K562 (cell line): ENCODE results near the gene GOLGA8H. TPM values are rescaled to one million over a fixed set of nuclear protein-coding genes. Genes with fewer than 3 reads are reported as not detected.
A peak's percentile ranks its signal among the peaks of the same experiment; 100 is the strongest.
"Not testable (repeated sequence)": the region's sequence is repeated elsewhere in the genome, so short reads cannot be mapped to it uniquely, and the experiment has no call there.

Experiments used
- ATAC-seq: fragments of 200-7000 bp; cut with Tn5 transposase; 3 replicates; pipeline ENCODE4 v1.9.1; 2020; ENCODE audit warnings: moderate library complexity
- BruUV-seq: library from RNA; stranded (reverse); fragments of 400-500 nt; replicated peaks from 2 replicates; lab custom pipeline; 2021; lab: Mats Ljungman, UMichigan
- CTCF ChIA-PET: fragments of 300-600 bp; formaldehyde crosslinking; extraction: SDS; loops from one replicate; lab custom pipeline; 2021; ENCODE audit warnings: low intra/inter-chr PET ratio; lab: Yijun Ruan, JAX
- POLR2A ChIA-PET: fragments of 300-600, 350-650 bp; sonication (Branson Sonifier 250); formaldehyde crosslinking; extraction: SDS; loops from one replicate; lab custom pipeline; 2021; ENCODE audit warnings: antibody characterized with exemption, inconsistent platforms; lab: Yijun Ruan, JAX
- DNase-seq, 4 experiments: peaks; one replicate each; pipeline versions ENCODE4 v3.0.0 to v3.0.0-alpha.2; 2011 to 2018; ENCODE audit warnings: low spot score in 3 of 4, mixed read lengths in 3 of 4; ENCODE audit errors: extremely low read depth in 1 of 4
- FAIRE-seq: peaks from 2 replicates; lab custom pipeline; 2011; peaks lifted over from hg19 to GRCh38; lab: Jason Lieb, UNC
- H2AFZ ChIP-seq: 2 replicates; pipeline ENCODE4 v1.6.0; 2011; ENCODE audit warnings: low read depth, low read length, control low read depth, inconsistent platforms
- H3K27ac ChIP-seq: fragments of 200-600 bp; 3 replicates; pipeline ENCODE4 v1.8.0; 2011; ENCODE audit warnings: low read depth, mild to moderate bottlenecking, control low read depth, inconsistent platforms, low read length, moderate library complexity, mixed read lengths; ENCODE audit errors: extremely low read depth
- H3K27me3 ChIP-seq, 2 experiments: fragments of 300-600 bp in 1 of 2; 2 replicates in 1 of 2; 3 replicates in 1 of 2; pipeline versions ENCODE4 v1.6.0 to v1.8.0; 2011; ENCODE audit warnings: inconsistent platforms in 2 of 2, low read length in 2 of 2, mild to moderate bottlenecking in 1 of 2, mixed read lengths in 1 of 2, moderate library complexity in 1 of 2; ENCODE audit not compliant: control insufficient read depth in 2 of 2, insufficient read depth in 2 of 2
- H3K36me3 ChIP-seq: fragments of 300-600 bp; 3 replicates; pipeline ENCODE4 v1.8.0; 2011; ENCODE audit warnings: mild to moderate bottlenecking, low read length, inconsistent platforms; ENCODE audit not compliant: control insufficient read depth, insufficient read depth
- H3K4me1 ChIP-seq, 2 experiments: fragments of 200-600 bp in 1 of 2; replicated peaks in 1 of 2; 2 replicates in 1 of 2; 3 replicates in 1 of 2; pipeline versions ENCODE4 v1.5.1 to v1.8.0; 2011; ENCODE audit warnings: inconsistent platforms in 2 of 2, low read length in 2 of 2, mild to moderate bottlenecking in 1 of 2, mixed read lengths in 1 of 2, moderate library complexity in 1 of 2; ENCODE audit not compliant: control insufficient read depth in 2 of 2, insufficient read depth in 2 of 2
- H3K4me2 ChIP-seq: 2 replicates; pipeline ENCODE4 v1.6.1; 2011; ENCODE audit warnings: low read length, control low read depth, inconsistent platforms, mixed read lengths; ENCODE audit not compliant: insufficient read depth
- H3K4me3 ChIP-seq: fragments of 200-600 bp; sonication (generic), shearing (Covaris generic); 2 replicates; pipeline ENCODE4 v1.5.1; 2016; ENCODE audit warnings: control low read depth, inconsistent platforms
- H3K79me2 ChIP-seq: fragments of 200-600 bp; 3 replicates; pipeline ENCODE4 v1.8.0; 2011; ENCODE audit warnings: low read length, inconsistent platforms; ENCODE audit not compliant: control insufficient read depth, insufficient read depth
- H3K9ac ChIP-seq, 2 experiments: 2 replicates each; pipeline versions ENCODE4 v1.6.0 to v1.6.1; 2011; ENCODE audit warnings: low read depth in 2 of 2, low read length in 2 of 2, control low read depth in 1 of 2, inconsistent platforms in 1 of 2, mild to moderate bottlenecking in 1 of 2, mixed read lengths in 1 of 2; ENCODE audit not compliant: insufficient read depth in 1 of 2
- H3K9me1 ChIP-seq: one replicate; pipeline ENCODE4 v1.6.0; 2011; ENCODE audit warnings: inconsistent platforms, mild to moderate bottlenecking, low read length, moderate library complexity; ENCODE audit not compliant: control insufficient read depth, insufficient read depth
- H3K9me3 ChIP-seq: replicated peaks from 2 replicates; pipeline ENCODE4 v1.5.1; 2011; ENCODE audit warnings: low read depth, low read length, inconsistent platforms; ENCODE audit not compliant: control insufficient read depth, insufficient read depth
- H4K20me1 ChIP-seq: replicated peaks from 2 replicates; pipeline ENCODE4 v1.6.1; 2011; ENCODE audit warnings: low read length, inconsistent platforms, mixed read lengths; ENCODE audit not compliant: control insufficient read depth, insufficient read depth
- ARID4B ChIP-seq: sonication (generic); formaldehyde crosslinking; IDR thresholded peaks from 2 replicates; pipeline ENCODE4 v1.8.0; 2022; ENCODE audit warnings: mild to moderate bottlenecking, missing genetic modification reagents
- EGR1 ChIP-seq: fragments of 450-650 bp; conservative IDR thresholded peaks from 2 replicates; pipeline ENCODE4 v1.6.1; 2017; ENCODE audit warnings: mild to moderate bottlenecking
- EP400 ChIP-seq: fragments of 450-650 bp; IDR thresholded peaks from 2 replicates; pipeline ENCODE4 v1.6.1; 2017; ENCODE audit warnings: antibody characterized with exemption, mild to moderate bottlenecking, moderate library complexity
- HDAC1 ChIP-seq, 2 experiments: fragments of 450-650 bp; IDR thresholded peaks; 2 replicates each; pipeline ENCODE4 v1.6.1; 2016 to 2017; ENCODE audit warnings: inconsistent platforms in 1 of 2, mild to moderate bottlenecking in 1 of 2, moderate library complexity in 1 of 2
- HLTF ChIP-seq: fragments of 450-650 bp; IDR thresholded peaks from 2 replicates; pipeline ENCODE4 v1.6.1; 2016
- MAZ ChIP-seq, 2 experiments: fragments of 450-650 bp in 1 of 2; sonication (generic) in 1 of 2; formaldehyde crosslinking; IDR thresholded peaks in 1 of 2; conservative IDR thresholded peaks in 1 of 2; 2 replicates each; pipeline versions ENCODE4 v1.4.0 to v1.5.0; 2020; ENCODE audit warnings: mild to moderate bottlenecking in 1 of 2, missing genetic modification reagents in 1 of 2
- MLLT1 ChIP-seq, 2 experiments: fragments of 450-650 bp; IDR thresholded peaks; 2 replicates each; pipeline ENCODE4 v1.6.1; 2016
- PHF8 ChIP-seq: fragments of 200-600 bp; sonication (generic); IDR thresholded peaks from 2 replicates; pipeline ENCODE4 v1.6.1; 2012; ENCODE audit warnings: mixed run types, mild to moderate bottlenecking, inconsistent platforms, low read length, moderate library complexity, borderline replicate concordance
- POLR2A ChIP-seq: fragments of 450-650 bp; conservative IDR thresholded peaks from 2 replicates; pipeline ENCODE4 v1.6.1; 2016
- POLR2G ChIP-seq: fragments of 200-400 bp; formaldehyde crosslinking; IDR thresholded peaks from 2 replicates; pipeline ENCODE4 v1.6.1; 2017; ENCODE audit warnings: low read depth, mild to moderate bottlenecking, antibody characterized with exemption, low read length, moderate library complexity
- RBFOX2 ChIP-seq: fragments of 200-400 bp; formaldehyde crosslinking; IDR thresholded peaks from 2 replicates; pipeline ENCODE4 v1.6.1; 2017; ENCODE audit warnings: low read depth, mild to moderate bottlenecking, low read length, moderate library complexity
- SAP30 ChIP-seq: fragments of 200-600 bp; sonication (generic); IDR thresholded peaks from 2 replicates; pipeline ENCODE4 v1.6.1; 2012; ENCODE audit warnings: borderline replicate concordance, low read depth, mild to moderate bottlenecking, moderate library complexity, low read length, control low read depth, inconsistent platforms; ENCODE audit not compliant: insufficient read depth, poor library complexity, severe bottlenecking
- SMARCE1 ChIP-seq: fragments of 450-650 bp; IDR thresholded peaks from 2 replicates; pipeline ENCODE4 v1.7.1; 2016; ENCODE audit warnings: mild to moderate bottlenecking
- SUPT5H ChIP-seq: fragments of 450-650 bp; IDR thresholded peaks from 2 replicates; pipeline ENCODE4 v1.6.1; 2016
- VEZF1 ChIP-seq: fragments of 200-800 bp; sonication (Bioruptor generic); IDR thresholded peaks from 2 replicates; pipeline ENCODE4 v1.6.1; 2017; ENCODE audit warnings: missing genetic modification characterization, missing compliant biosample characterization
- ZFX ChIP-seq: sonication (generic); formaldehyde crosslinking; IDR thresholded peaks from 2 replicates; pipeline ENCODE4 v1.8.0; 2022; ENCODE audit warnings: mild to moderate bottlenecking, missing genetic modification reagents, moderate library complexity
- WGBS: fragments of 100-300 bp; shearing (Covaris generic); methylation state at CpG from one replicate; pipeline ENCODE4 v1.1.6; 2016; ENCODE audit warnings: low coverage, mixed read lengths; ENCODE audit not compliant: insufficient coverage; ENCODE audit errors: missing lambda C conversion rate; 5-methylcytosine and 5-hydroxymethylcytosine counted together
- in situ Hi-C: fragments of 300-500 bp; cut with MboI; formaldehyde crosslinking; loops from 4 replicates; pipeline ENCODE4 v1.15.0; 2018; ENCODE audit warnings: inconsistent platforms, mixed read lengths
- intact Hi-C: fragments of 100-400 bp; cut with micrococcal nuclease; formaldehyde crosslinking; loops from 2 replicates; pipeline ENCODE4 v1.14.2; 2022
- polyA plus RNA-seq, 8 experiments: library from polyadenylated mRNA; depleted of rRNA in 4 of 8; stranded (reverse) in 5 of 8; unstranded in 3 of 8; fragments of >200 nt; fragmentation: Nextera tagmentation in 2 of 8; fragmentation: Illumina TruSeq in 1 of 8; extraction: Ambion mirVana in 2 of 8; extraction: Trizol in 1 of 8; gene quantifications; 2 replicates each; pipeline versions ENCODE4 v1.2.1 to v1.2.3, GENCODE V29; 2011 to 2014; ENCODE audit warnings: inconsistent platforms in 1 of 8, missing spikeins in 1 of 8
- total RNA-seq, 7 experiments: library from RNA; depleted of rRNA in 6 of 7; stranded (reverse); fragments of >200 nt in 6 of 7; fragmentation: Illumina TruSeq in 2 of 7; extraction: Trizol in 2 of 7; gene quantifications; 2 replicates each; pipeline versions ENCODE4 v1.2.1 to v1.2.3, GENCODE V29; 2011 to 2021; ENCODE audit warnings: low replicate concordance in 1 of 7

The GOLGA8H gene
- total and polyA plus RNA-seq, 9 of the 15 experiments (the other 6 are each of a cell fraction or from before 2014, with no cell fraction given): 0.04 TPM; not detected in 8

GRCh38 chr15:30626194-30626565, 22.4 kb downstream of the GOLGA8H start:
- H3K4me2 ChIP-seq: peak overlapping the region; percentile 85; the same call in 1 of the 2 replicates
- H3K4me3 ChIP-seq: peak overlapping the region; percentile 69
- TF ChIP-seq EGR1 (peak; percentile 45; the same call in 1 of the 2 replicates), RBFOX2 (peak; percentile 80), HDAC1 (IDR thresholded peaks at IDR 0.05) (0 out of 4 replicates have a peak, but pooled peaks of 1 of the 2 experiments have one; percentile 35), SUPT5H (0 out of 2 replicates have a peak, but pooled peaks have one; percentile 40), HLTF (peak; percentile 54; the same call in 1 of the 2 replicates), MAZ (CRISPR knock-in tag; conservative IDR thresholded peaks at IDR 0.05 in 1 of 2, IDR thresholded peaks at IDR 0.05 in 1 of 2) (0 out of 4 replicates have a peak, but pooled peaks of 1 of the 2 experiments have one; percentile 1), PHF8 (peak; percentile 51; the same call in 1 of the 2 replicates), VEZF1 (peak; percentile 67), SMARCE1 (peak; percentile 41; the same call in 1 of the 2 replicates), SAP30 (peak; percentile 62), ZFX (CRISPR knock-in tag) (peak; percentile 52), EP400 (peak; percentile 10), MLLT1 (IDR thresholded peaks at IDR 0.05) (peak in 1 of 2 experiments; percentile 57; a peak in 1 of 4 replicates), POLR2A (peak; percentile 50; the same call in 1 of the 2 replicates), ARID4B (CRISPR knock-in tag) (peak; percentile 14; the same call in 1 of the 2 replicates), POLR2G (peak; percentile 76)
- DNase-seq: peak in 1 of 4 experiments; percentile 16
- H3K4me1 ChIP-seq, BruUV-seq, H3K36me3 ChIP-seq, H3K9me3 ChIP-seq, FAIRE-seq, H3K27me3 ChIP-seq, in situ Hi-C loops, intact Hi-C loops, H4K20me1 ChIP-seq, CTCF ChIA-PET, H3K9me1 ChIP-seq: not testable (repeated sequence)
- peak overlapping the region; percentile 82; the same call in 1 of the 2 replicates for H2AFZ ChIP-seq
- POLR2A ChIA-PET: interaction anchor here (0.6 kb wide), 2 partner anchors 579 to 740 kb away, joined by 3 read pairs; no protein-coding TSS in a partner anchor
- 0% methylated on average over 5 of the region's 22 CpGs for WGBS
- H3K9ac ChIP-seq: peak overlapping the region; percentile 86 to 95
- H3K27ac ChIP-seq: peak overlapping the region; percentile 96
- peaks cover 46% of the 10 kb centered on the region for H3K79me2 ChIP-seq
- peak; percentile 66 for ATAC-seq
